NCI-H2081 treated with DMSO at 0.1 percent for 48 hours (cell line): ENCODE data around the gene KISS1.
"Not testable (repeated sequence)": the region's sequence is repeated elsewhere in the genome, so short reads cannot be mapped to it uniquely, and the experiment has no call there.

Experiments
- DNase-seq: peaks from one replicate; lab custom pipeline; 2025; lab: John Stamatoyannopoulos, UW

The KISS1 gene

GRCh38 chr1:204196068-204196795, at the start of gene KISS1:
KISS1 (minus strand) TSS chr1:204196491; CDS start chr1:204192876, 3,615 bp downstream.
- no peak for DNase-seq

GRCh38 chr1:204242920-204243319, 46.6 kb upstream of the KISS1 start:
- DNase-seq, result no peak

GRCh38 chr1:204241914-204242313, 45.6 kb upstream of the KISS1 start:
- DNase-seq, result no peak

GRCh38 chr1:204241050-204241449, 44.8 kb upstream of the KISS1 start:
- no peak for DNase-seq

- DNase-seq, result no peak
Observed at GRCh38 chr1:204240233-204240632, 43.9 kb upstream of the KISS1 start.

GRCh38 chr1:204239401-204239800, 43.1 kb upstream of the KISS1 start:
- DNase-seq, result not testable (repeated sequence)

GRCh38 chr1:204238520-204238919, 42.2 kb upstream of the KISS1 start:
- not testable (repeated sequence) for DNase-seq

GRCh38 chr1:204237515-204237914, 41.2 kb upstream of the KISS1 start:
- not testable (repeated sequence) for DNase-seq

GRCh38 chr1:204232526-204232925, 36.2 kb upstream of the KISS1 start:
- no peak for DNase-seq

- no peak for DNase-seq
Observed at GRCh38 chr1:204230211-204230610, 33.9 kb upstream of the KISS1 start.

- DNase-seq, result no peak
Observed at GRCh38 chr1:204228896-204229295, 32.6 kb upstream of the KISS1 start.

- DNase-seq, result no peak
Observed at GRCh38 chr1:204227996-204228785, 31.9 kb upstream of the KISS1 start.

GRCh38 chr1:204227351-204227750, 31.1 kb upstream of the KISS1 start:
- no peak for DNase-seq

GRCh38 chr1:204225841-204226735, 29.8 kb upstream of the KISS1 start:
- DNase-seq, result no peak

- no peak for DNase-seq
Observed at GRCh38 chr1:204224655-204225054, 28.4 kb upstream of the KISS1 start.

GRCh38 chr1:204223129-204223860, 27.0 kb upstream of the KISS1 start:
- no peak for DNase-seq

GRCh38 chr1:204222764-204223055, 26.4 kb upstream of the KISS1 start:
- DNase-seq, result no peak

GRCh38 chr1:204222006-204222763, 25.9 kb upstream of the KISS1 start:
- no peak for DNase-seq

GRCh38 chr1:204221271-204221670, 25.0 kb upstream of the KISS1 start:
- DNase-seq, result no peak

GRCh38 chr1:204219971-204220616, 23.8 kb upstream of the KISS1 start:
- DNase-seq, result no peak

GRCh38 chr1:204218552-204218951, 22.3 kb upstream of the KISS1 start:
- no peak for DNase-seq
